Glutamatergic neuron (in vitro differentiated cells): ENCODE measurements around the gene C11orf24. TPM values are rescaled to one million over a fixed set of nuclear protein-coding genes. Genes with fewer than 3 reads are reported as not detected.

ENCODE experiments used
- DNase-seq: peaks from one replicate; pipeline ENCODE4 v3.0.0; 2022
- H3K27ac Mint-ChIP-seq: one replicate; pipeline ENCODE4 v1.8.0; 2020; ENCODE audit warnings: mild to moderate bottlenecking, mixed read lengths, inconsistent platforms; ENCODE audit not compliant: unreplicated experiment
- H3K27me3 Mint-ChIP-seq: one replicate; pipeline ENCODE4 v1.8.0; 2020; ENCODE audit warnings: mild to moderate bottlenecking, moderate library complexity, mixed read lengths, inconsistent platforms; ENCODE audit not compliant: unreplicated experiment
- H3K36me3 Mint-ChIP-seq: one replicate; pipeline ENCODE4 v1.8.0; 2020; ENCODE audit warnings: mild to moderate bottlenecking, mixed read lengths, inconsistent platforms; ENCODE audit not compliant: unreplicated experiment
- H3K4me1 Mint-ChIP-seq: one replicate; pipeline ENCODE4 v1.8.0; 2020; ENCODE audit warnings: mild to moderate bottlenecking, low read depth, mixed read lengths, inconsistent platforms; ENCODE audit not compliant: unreplicated experiment
- H3K4me3 Mint-ChIP-seq: one replicate; pipeline ENCODE4 v1.8.0; 2020; ENCODE audit warnings: mild to moderate bottlenecking, mixed read lengths, inconsistent platforms; ENCODE audit not compliant: unreplicated experiment
- H3K9me3 Mint-ChIP-seq: one replicate; pipeline ENCODE4 v1.8.0; 2020; ENCODE audit warnings: mild to moderate bottlenecking, moderate library complexity, mixed read lengths, inconsistent platforms; ENCODE audit not compliant: unreplicated experiment
- long read RNA-seq: library from polyadenylated mRNA; unstranded; transcript quantifications from one replicate; pipeline ENCODE4 v2.0.0, GENCODE V29; 2020; ENCODE audit not compliant: unreplicated experiment
- total RNA-seq: library from RNA; stranded (reverse); fragmentation: NEBNext Ultra II Directional; extraction: Animal tissue kit (Norgen Biotek cat#: 25700); gene quantifications from one replicate; pipeline ENCODE4 v1.2.1, GENCODE V29; 2021; ENCODE audit not compliant: unreplicated experiment
- TF ChIP-seq, protein P1 (sequence below): fragments of 200-600 bp; sonication (generic); IDR thresholded peaks from one replicate; pipeline ENCODE4 v1.5.0; 2021; ENCODE audit not compliant: partially characterized antibody, unreplicated experiment

C11orf24 gene
- 58.4 TPM for total RNA-seq
- long read RNA-seq, transcript C11orf24-201 (4 exons, 2,063 nt) = major isoform, 5 of 11 reads
- long read RNA-seq, partial matches to known transcripts = 0 of 11 reads
- long read RNA-seq, other reads (novel, unspliced or antisense) = 6 of 11 reads

DNA sequence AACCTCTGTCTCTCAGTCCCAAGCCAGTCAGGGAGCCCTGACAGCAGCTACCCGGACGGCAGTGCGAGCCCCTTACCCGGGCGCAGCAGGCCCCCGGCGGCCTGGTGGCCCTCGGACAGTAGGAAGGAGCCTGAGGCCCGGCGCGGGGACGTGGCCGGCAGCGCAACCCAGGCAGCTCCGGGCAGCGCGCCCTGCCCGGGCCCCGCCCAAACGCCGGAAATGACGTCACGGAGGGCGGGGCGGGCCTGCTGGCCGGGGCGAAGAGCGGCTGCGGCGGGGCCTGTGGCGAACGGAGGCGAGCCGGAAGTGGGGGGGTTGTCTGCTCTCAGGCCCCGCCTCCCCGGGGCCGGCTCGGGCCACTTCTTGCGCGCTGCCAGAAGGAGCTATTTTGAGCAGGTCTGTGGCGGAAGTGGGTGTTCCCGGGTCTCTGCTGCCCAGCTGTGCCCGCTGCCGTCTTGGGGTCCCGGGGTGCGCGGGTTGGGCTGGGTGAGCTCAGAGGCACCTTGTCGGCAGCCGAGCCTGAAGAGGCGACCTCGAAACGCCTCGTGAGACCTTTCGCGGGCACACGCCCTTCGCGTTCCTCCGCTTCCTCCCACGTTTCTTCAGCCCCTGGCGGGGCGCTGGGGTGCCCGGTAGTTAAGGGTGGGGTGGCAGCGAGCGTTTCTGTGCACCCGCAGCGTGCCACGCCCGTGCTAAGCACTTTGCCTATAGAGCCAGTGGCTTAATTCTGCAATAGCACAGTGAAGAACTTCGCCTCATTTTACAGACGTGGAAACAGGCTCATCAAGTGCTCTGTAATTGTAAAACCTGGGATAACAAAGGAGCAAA lies at the start of gene C11orf24:
Gene C11orf24, minus strand, starts transcription at position 193 of the 828 bp plus-strand sequence. CDS start 8,206 bp downstream, outside the sequence.
- Mint-ChIP-seq H3K4me1 (peaks cover 18% of the 10 kb centered on the region), H3K36me3 (no peaks in the 10 kb centered on the region), H3K27me3 (peaks cover 4% of the 10 kb centered on the region), H3K27ac (peak within 1 kb of the TSS; percentile 99), H3K9me3 (no peaks in the 10 kb centered on the region), H3K4me3 (peak within 1 kb of the TSS; percentile 99)
- peak; percentile 96 for DNase-seq
- TF ChIP-seq, protein P1, sequence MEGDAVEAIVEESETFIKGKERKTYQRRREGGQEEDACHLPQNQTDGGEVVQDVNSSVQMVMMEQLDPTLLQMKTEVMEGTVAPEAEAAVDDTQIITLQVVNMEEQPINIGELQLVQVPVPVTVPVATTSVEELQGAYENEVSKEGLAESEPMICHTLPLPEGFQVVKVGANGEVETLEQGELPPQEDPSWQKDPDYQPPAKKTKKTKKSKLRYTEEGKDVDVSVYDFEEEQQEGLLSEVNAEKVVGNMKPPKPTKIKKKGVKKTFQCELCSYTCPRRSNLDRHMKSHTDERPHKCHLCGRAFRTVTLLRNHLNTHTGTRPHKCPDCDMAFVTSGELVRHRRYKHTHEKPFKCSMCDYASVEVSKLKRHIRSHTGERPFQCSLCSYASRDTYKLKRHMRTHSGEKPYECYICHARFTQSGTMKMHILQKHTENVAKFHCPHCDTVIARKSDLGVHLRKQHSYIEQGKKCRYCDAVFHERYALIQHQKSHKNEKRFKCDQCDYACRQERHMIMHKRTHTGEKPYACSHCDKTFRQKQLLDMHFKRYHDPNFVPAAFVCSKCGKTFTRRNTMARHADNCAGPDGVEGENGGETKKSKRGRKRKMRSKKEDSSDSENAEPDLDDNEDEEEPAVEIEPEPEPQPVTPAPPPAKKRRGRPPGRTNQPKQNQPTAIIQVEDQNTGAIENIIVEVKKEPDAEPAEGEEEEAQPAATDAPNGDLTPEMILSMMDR = no peak

DNA sequence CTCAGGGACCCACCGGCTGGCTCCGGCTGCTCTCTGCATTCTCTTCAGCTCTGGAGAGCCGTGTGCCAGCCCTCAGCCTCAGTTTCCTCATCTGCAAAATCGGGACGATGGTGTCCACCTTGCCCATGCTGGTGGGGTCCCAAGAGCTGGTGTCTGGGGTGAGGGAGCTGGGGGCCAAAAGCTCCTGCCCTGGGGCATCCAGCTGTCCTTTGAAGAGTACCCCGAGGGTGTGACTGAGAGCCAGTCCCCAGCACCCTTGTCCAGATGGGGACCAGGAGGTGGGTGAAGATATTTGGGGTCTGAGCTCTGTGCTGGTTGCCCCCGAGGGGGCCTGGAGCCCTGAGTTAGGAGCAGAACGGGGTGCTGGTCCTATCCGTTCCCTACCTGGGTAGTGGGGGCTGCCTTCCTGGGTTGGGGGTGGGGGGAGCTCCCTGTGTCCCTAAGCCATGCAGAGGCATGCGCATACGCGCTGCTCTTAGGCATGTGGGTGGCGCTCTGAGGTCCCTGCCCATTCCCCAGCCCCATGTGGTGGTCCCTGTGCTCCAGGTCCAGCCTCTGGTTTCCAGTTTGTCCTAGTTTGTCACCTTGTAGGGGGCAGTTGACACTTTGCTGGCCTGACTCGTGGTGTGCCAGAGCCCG lies 45.5 kb upstream of the C11orf24 start:
- no peaks in the 10 kb centered on the region for H3K36me3 Mint-ChIP-seq
- no peak overlapping the region for H3K4me3 Mint-ChIP-seq
- H3K4me1 Mint-ChIP-seq = peaks cover 8% of the 10 kb centered on the region
- no peak for DNase-seq
- peaks cover 5% of the 10 kb centered on the region for H3K9me3 Mint-ChIP-seq
- H3K27me3 Mint-ChIP-seq = peaks cover 4% of the 10 kb centered on the region
- TF ChIP-seq, protein P1 = no peak
- no peak overlapping the region for H3K27ac Mint-ChIP-seq

DNA sequence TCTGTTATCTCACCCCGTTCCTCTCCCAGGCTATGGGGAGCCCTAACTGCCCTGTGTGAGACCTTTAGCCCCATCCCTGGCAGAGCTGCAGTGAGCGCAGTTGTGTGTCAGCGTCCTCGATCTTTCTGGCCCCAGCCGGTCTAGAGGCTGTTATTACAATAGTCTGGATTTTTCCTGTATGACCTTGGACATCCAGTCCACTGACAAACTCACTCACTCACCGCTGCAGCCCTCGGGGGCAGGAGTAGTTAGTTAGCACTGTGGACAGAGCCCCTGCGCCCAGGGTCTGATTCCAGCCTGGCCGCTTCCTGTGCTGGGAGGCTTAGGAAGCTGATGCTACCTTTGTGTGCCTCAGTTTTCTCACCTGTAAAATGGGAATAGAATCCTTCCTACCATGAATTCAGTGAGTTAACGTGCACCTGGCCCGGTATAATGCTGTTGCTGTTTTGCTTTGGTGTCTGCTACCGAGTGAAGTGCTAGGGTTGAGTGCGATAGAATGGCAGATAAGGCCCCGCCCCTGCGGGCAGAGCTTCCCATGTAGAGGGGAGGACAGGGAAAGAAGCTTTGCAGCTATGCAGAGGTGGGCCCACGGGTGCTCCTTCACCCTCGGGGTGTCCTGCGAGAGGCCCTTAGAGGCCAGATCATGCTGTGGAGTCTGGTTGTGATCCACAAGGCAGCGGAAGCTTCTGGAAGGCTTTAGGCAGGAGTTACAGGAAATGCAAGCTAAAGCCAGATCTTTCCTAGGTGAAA lies 43.6 kb upstream of the C11orf24 start:
- TF ChIP-seq, protein P1 = no peak
- Mint-ChIP-seq H3K27me3 (peaks cover 6% of the 10 kb centered on the region), H3K36me3 (no peaks in the 10 kb centered on the region), H3K9me3 (peaks cover 10% of the 10 kb centered on the region), H3K4me1 (peaks cover 8% of the 10 kb centered on the region), H3K27ac (no peak overlapping the region), H3K4me3 (no peak overlapping the region)
- DNase-seq = no peak

DNA sequence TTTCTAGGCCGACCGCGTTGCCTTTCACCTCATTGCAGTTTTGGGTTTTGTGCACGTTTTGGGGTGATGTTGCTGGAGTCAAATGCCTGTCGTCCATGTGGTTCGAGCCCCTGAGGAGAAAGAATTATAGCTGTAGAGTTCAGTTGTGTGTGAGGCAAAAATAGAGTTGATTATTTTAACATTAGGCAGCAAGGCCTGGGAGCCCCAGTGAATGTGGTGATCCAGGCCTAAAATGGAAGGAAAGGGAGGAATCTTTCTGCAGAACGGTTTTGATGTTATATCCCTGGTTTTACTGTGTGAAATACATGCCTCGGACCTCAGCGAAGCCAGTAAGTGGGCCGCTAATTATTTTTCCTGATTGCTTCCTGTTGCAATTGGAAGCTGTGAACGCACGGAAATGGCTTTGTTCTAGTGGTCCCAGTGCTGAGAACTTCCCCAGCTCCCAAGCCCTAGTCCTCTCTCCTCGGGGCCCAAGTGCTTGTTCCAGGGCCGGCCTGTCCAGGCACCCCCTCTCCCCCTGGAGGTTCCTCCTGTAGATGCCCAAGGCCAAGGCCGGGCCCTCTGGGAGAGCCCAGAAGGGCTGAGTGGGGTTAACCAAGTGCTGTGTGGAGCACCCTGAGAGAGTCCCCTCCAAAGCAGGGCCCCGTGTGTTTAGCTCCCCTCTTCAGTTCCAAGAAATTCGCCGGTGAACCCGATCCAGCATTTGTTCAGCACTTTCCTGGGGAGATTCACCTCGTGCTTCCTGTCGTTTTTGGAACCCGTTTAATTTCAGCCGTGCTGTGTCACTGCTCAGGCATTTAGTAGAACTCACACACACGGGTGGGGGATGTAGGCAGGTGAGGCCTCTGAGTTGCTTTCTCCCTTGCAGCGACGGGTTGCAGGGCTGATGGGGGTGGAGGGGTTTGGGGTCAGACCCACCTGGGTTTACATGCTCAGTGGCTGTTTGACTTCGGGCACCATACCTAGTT lies 42.7 kb upstream of the C11orf24 start:
- no peaks in the 10 kb centered on the region for H3K36me3 Mint-ChIP-seq
- H3K27me3 Mint-ChIP-seq = peaks cover 10% of the 10 kb centered on the region
- H3K4me3 Mint-ChIP-seq = peak overlapping the region; percentile 90
- peaks cover 10% of the 10 kb centered on the region for H3K9me3 Mint-ChIP-seq
- H3K27ac Mint-ChIP-seq = peak overlapping the region; percentile 25
- TF ChIP-seq, protein P1 = no peak
- H3K4me1 Mint-ChIP-seq = peaks cover 8% of the 10 kb centered on the region
- no peak for DNase-seq
